Measurements from ENCODE around the gene WASF2. TPM values are rescaled to one million over a fixed set of nuclear protein-coding genes. Genes with fewer than 3 reads are reported as not detected.

The WASF2 gene
- total and polyA plus RNA-seq, 2 of the 4 experiments (the other 2 are of a cell fraction), result 7.9 to 45.4 TPM

- no peak overlapping the region for H3K4me3 ChIP-seq (ENCODE audit: insufficient read depth, low read depth, low read length)
- CTCF ChIA-PET, result no interaction called here
- H3K56ac ChIP-seq (ENCODE audit: extremely low read depth, insufficient read depth, low read length), result no peak overlapping the region
- H2BK120ac ChIP-seq (ENCODE audit: low read depth, low read length), result no peak overlapping the region
- H2BK20ac ChIP-seq (ENCODE audit: low read depth, low read length), result no peak overlapping the region
- no peak overlapping the region for H4K5ac ChIP-seq (ENCODE audit: low read depth, low read length)
- no peak overlapping the region for H3K18ac ChIP-seq (ENCODE audit: low read depth, low read length)
- DNase-seq (no peak), ATAC-seq (ENCODE audit: low read depth) (no peak)
- no peaks in the 10 kb centered on the region for H3K27me3 ChIP-seq (ENCODE audit: control insufficient read depth, insufficient read depth, low read length)
- no peak overlapping the region for H2BK15ac ChIP-seq (ENCODE audit: low read depth, low read length)
- H4K20me1 ChIP-seq (ENCODE audit: insufficient read depth, low read length), result no peaks in the 10 kb centered on the region
- dilution Hi-C loops (cut with HindIII; ENCODE audit: low sequenced_read_pairs, unreplicated experiment) (no loop called here), intact Hi-C loops (cut with micrococcal nuclease) (no loop called here), in situ Hi-C loops (cut with MboI; ENCODE audit: low sequenced_read_pairs) (no loop called here)
- no peak overlapping the region for H3K27ac ChIP-seq (ENCODE audit: insufficient read depth, low read length)
- H3K9me1 ChIP-seq (ENCODE audit: insufficient read depth, low read length), result 0 out of 2 replicates have a peak, but pooled peaks cover 7% of the 10 kb centered on the region
- no peak overlapping the region for H2AK5ac ChIP-seq (ENCODE audit: low read depth, low read length)
- H3K4ac ChIP-seq (ENCODE audit: low read depth, low read length), result no peak overlapping the region
- no peaks in the 10 kb centered on the region for H3K9me3 ChIP-seq (ENCODE audit: control insufficient read depth, insufficient read depth, low read length)
- H3K79me1 ChIP-seq (ENCODE audit: low read depth in 1 of 2, low read length in 2 of 2), result no peaks in the 10 kb centered on the region
- no peak overlapping the region for H3K23ac ChIP-seq (ENCODE audit: low read depth, low read length)
- no peak overlapping the region for H4K91ac ChIP-seq (ENCODE audit: insufficient read depth, low read depth, low read length)
- no peak overlapping the region for H4K8ac ChIP-seq (ENCODE audit: low read depth in 2 of 2, low read length in 2 of 2)
- no peaks in the 10 kb centered on the region for H3K36me3 ChIP-seq (ENCODE audit: control insufficient read depth, insufficient read depth, low read length)
- no peak overlapping the region for H2BK5ac ChIP-seq (ENCODE audit: low read depth, low read length, poor library complexity, severe bottlenecking)
- no peak overlapping the region for H2AFZ ChIP-seq (replicated peaks; ENCODE audit: low read length, poor library complexity)
- TF ChIP-seq MAZ (IDR thresholded peaks at IDR 0.05; ENCODE audit: borderline replicate concordance, low read depth, low read length), result no peak
- no peak for TF ChIP-seq RAD21 (IDR thresholded peaks at IDR 0.05; ENCODE audit: low read length)
- TF ChIP-seq BHLHE40 (IDR thresholded peaks at IDR 0.05; ENCODE audit: low read depth, low read length), result no peak
- no peak for TF ChIP-seq RFX5 (IDR thresholded peaks at IDR 0.05; ENCODE audit: low read depth, low read length)
- TF ChIP-seq NFE2L2 (IDR thresholded peaks at IDR 0.05; ENCODE audit: low read depth, low read length), result no peak
- TF ChIP-seq POLR2A (IDR thresholded peaks at IDR 0.05; ENCODE audit: low read depth, low read length), result no peak
- TF ChIP-seq ELK1 (IDR thresholded peaks at IDR 0.05; ENCODE audit: borderline replicate concordance, low read depth, low read length), result no peak
- TF ChIP-seq FOS (IDR thresholded peaks at IDR 0.05; ENCODE audit: low read depth, low read length), result no peak
- TF ChIP-seq CEBPB (IDR thresholded peaks at IDR 0.05; ENCODE audit: low read depth, low read length), result no peak
- TF ChIP-seq RCOR1 (IDR thresholded peaks at IDR 0.05; ENCODE audit: insufficient replicate concordance, low read length), result no peak
- TF ChIP-seq, protein P1, sequence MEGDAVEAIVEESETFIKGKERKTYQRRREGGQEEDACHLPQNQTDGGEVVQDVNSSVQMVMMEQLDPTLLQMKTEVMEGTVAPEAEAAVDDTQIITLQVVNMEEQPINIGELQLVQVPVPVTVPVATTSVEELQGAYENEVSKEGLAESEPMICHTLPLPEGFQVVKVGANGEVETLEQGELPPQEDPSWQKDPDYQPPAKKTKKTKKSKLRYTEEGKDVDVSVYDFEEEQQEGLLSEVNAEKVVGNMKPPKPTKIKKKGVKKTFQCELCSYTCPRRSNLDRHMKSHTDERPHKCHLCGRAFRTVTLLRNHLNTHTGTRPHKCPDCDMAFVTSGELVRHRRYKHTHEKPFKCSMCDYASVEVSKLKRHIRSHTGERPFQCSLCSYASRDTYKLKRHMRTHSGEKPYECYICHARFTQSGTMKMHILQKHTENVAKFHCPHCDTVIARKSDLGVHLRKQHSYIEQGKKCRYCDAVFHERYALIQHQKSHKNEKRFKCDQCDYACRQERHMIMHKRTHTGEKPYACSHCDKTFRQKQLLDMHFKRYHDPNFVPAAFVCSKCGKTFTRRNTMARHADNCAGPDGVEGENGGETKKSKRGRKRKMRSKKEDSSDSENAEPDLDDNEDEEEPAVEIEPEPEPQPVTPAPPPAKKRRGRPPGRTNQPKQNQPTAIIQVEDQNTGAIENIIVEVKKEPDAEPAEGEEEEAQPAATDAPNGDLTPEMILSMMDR (conservative IDR thresholded peaks at IDR 0.05; ENCODE audit: low read depth, low read length), result no peak
- TF ChIP-seq MXI1 (IDR thresholded peaks at IDR 0.05; ENCODE audit: borderline replicate concordance, low read depth, low read length), result no peak
- TF ChIP-seq CHD1 (IDR thresholded peaks at IDR 0.05; ENCODE audit: low read depth, low read length), result no peak
- TF ChIP-seq USF2 (IDR thresholded peaks at IDR 0.05; ENCODE audit: low read depth, low read length), result no peak
- TF ChIP-seq SMC3 (IDR thresholded peaks at IDR 0.05; ENCODE audit: low read depth, low read length), result no peak
- no peak for TF ChIP-seq MAFK (IDR thresholded peaks at IDR 0.05; ENCODE audit: low read depth, low read length)
- no TSS peak for BruUV-seq (replicated peaks)
- H3K4me2 ChIP-seq (ENCODE audit: low read depth, low read length), result no peak overlapping the region
- H3K9ac ChIP-seq (ENCODE audit: low read depth, low read length), result no peak overlapping the region
- H2AK9ac ChIP-seq (replicated peaks; ENCODE audit: low read depth, low read length, poor library complexity), result no peak overlapping the region
- H3K14ac ChIP-seq (replicated peaks; ENCODE audit: low read depth, low read length), result no peak overlapping the region
- WGBS, 2 experiments (ENCODE audit: extremely low coverage in 2 of 2, insufficient read length in 1 of 2), result no CpG with 5 or more reads among the region's 5 CpGs
- POLR2A ChIA-PET (ENCODE audit: unreplicated experiment), result no interaction called here
- no peaks in the 10 kb centered on the region for H3K4me1 ChIP-seq (ENCODE audit: control insufficient read depth, insufficient read depth, low read length)
Measured at GRCh38 chr1:27513528-27513927, 23.6 kb upstream of the WASF2 start.
